ENCODE data around the gene CEP350.

Gene CEP350

GRCh38 chr1:179954493-179955286 is at the start of gene CEP350:
CEP350 (plus strand) TSS chr1:179954810; CDS start chr1:179986182, 31,372 bp downstream.
- no peaks in the 10 kb centered on the region for H3K27me3 ChIP-seq (ENCODE audit: control insufficient read depth, insufficient read depth, low read length)
- whole genome bisulfite sequencing (ENCODE audit: insufficient coverage, insufficient read length) = no CpG with 5 or more reads among the region's 72 CpGs
- no peak within 1 kb of the TSS for H3K27ac ChIP-seq (ENCODE audit: low read length)
- no peaks in the 10 kb centered on the region for H3K9me3 ChIP-seq (ENCODE audit: control insufficient read depth, insufficient read depth, low read length)
- DNase-seq (ENCODE audit: low read depth, low spot score) = peak; percentile 98
- peak within 1 kb of the TSS; percentile 86 for H3K4me3 ChIP-seq (ENCODE audit: low read length)
- no peaks in the 10 kb centered on the region for H3K4me1 ChIP-seq (ENCODE audit: control insufficient read depth, insufficient read depth, low read length)
- H3K36me3 ChIP-seq (ENCODE audit: control insufficient read depth, insufficient read depth, low read length) = no peaks in the 10 kb centered on the region

- Histone ChIP-seq H3K36me3 (ENCODE audit: control insufficient read depth, insufficient read depth, low read length) (no peaks in the 10 kb centered on the region), H3K27ac (ENCODE audit: low read length) (no peak overlapping the region), H3K4me3 (ENCODE audit: low read length) (no peak overlapping the region), H3K9me3 (ENCODE audit: control insufficient read depth, insufficient read depth, low read length) (no peaks in the 10 kb centered on the region), H3K27me3 (ENCODE audit: control insufficient read depth, insufficient read depth, low read length) (no peaks in the 10 kb centered on the region), H3K4me1 (ENCODE audit: control insufficient read depth, insufficient read depth, low read length) (no peaks in the 10 kb centered on the region)
- no peak for DNase-seq (ENCODE audit: low read depth, low spot score)
- no CpG with 5 or more reads among the region's 1 CpG for WGBS (ENCODE audit: insufficient coverage, insufficient read length)
Observed at GRCh38 chr1:179910934-179911333, 43.7 kb upstream of the CEP350 start.

GRCh38 chr1:179911812-179912211 is 42.8 kb upstream of the CEP350 start:
- no peak for DNase-seq (ENCODE audit: low read depth, low spot score)
- WGBS (ENCODE audit: insufficient coverage, insufficient read length) = no CpG with 5 or more reads among the region's 3 CpGs
- Histone ChIP-seq H3K4me3 (ENCODE audit: low read length) (no peak overlapping the region), H3K27me3 (ENCODE audit: control insufficient read depth, insufficient read depth, low read length) (no peaks in the 10 kb centered on the region), H3K27ac (ENCODE audit: low read length) (no peak overlapping the region), H3K4me1 (ENCODE audit: control insufficient read depth, insufficient read depth, low read length) (no peaks in the 10 kb centered on the region), H3K9me3 (ENCODE audit: control insufficient read depth, insufficient read depth, low read length) (no peaks in the 10 kb centered on the region), H3K36me3 (ENCODE audit: control insufficient read depth, insufficient read depth, low read length) (no peaks in the 10 kb centered on the region)

- no CpG with 5 or more reads among the region's 10 CpGs for WGBS (ENCODE audit: insufficient coverage, insufficient read length)
- no peak overlapping the region for H3K27ac ChIP-seq (ENCODE audit: low read length)
- DNase-seq (ENCODE audit: low read depth, low spot score) = no peak
- no peaks in the 10 kb centered on the region for H3K9me3 ChIP-seq (ENCODE audit: control insufficient read depth, insufficient read depth, low read length)
- no peaks in the 10 kb centered on the region for H3K4me1 ChIP-seq (ENCODE audit: control insufficient read depth, insufficient read depth, low read length)
- no peaks in the 10 kb centered on the region for H3K36me3 ChIP-seq (ENCODE audit: control insufficient read depth, insufficient read depth, low read length)
- no peaks in the 10 kb centered on the region for H3K27me3 ChIP-seq (ENCODE audit: control insufficient read depth, insufficient read depth, low read length)
- no peak overlapping the region for H3K4me3 ChIP-seq (ENCODE audit: low read length)
Observed at GRCh38 chr1:179917601-179918429, 36.8 kb upstream of the CEP350 start.

GRCh38 chr1:179921472-179921871 is 33.1 kb upstream of the CEP350 start:
- Histone ChIP-seq H3K4me1 (ENCODE audit: control insufficient read depth, insufficient read depth, low read length) (no peaks in the 10 kb centered on the region), H3K27me3 (ENCODE audit: control insufficient read depth, insufficient read depth, low read length) (no peaks in the 10 kb centered on the region), H3K9me3 (ENCODE audit: control insufficient read depth, insufficient read depth, low read length) (no peaks in the 10 kb centered on the region), H3K27ac (ENCODE audit: low read length) (no peak overlapping the region), H3K4me3 (ENCODE audit: low read length) (no peak overlapping the region), H3K36me3 (ENCODE audit: control insufficient read depth, insufficient read depth, low read length) (no peaks in the 10 kb centered on the region)
- DNase-seq (ENCODE audit: low read depth, low spot score) = no peak
- WGBS (ENCODE audit: insufficient coverage, insufficient read length) = no CpG with 5 or more reads among the region's 1 CpG

- Histone ChIP-seq H3K27me3 (ENCODE audit: control insufficient read depth, insufficient read depth, low read length) (no peaks in the 10 kb centered on the region), H3K4me3 (ENCODE audit: low read length) (no peak overlapping the region), H3K27ac (ENCODE audit: low read length) (no peak overlapping the region), H3K9me3 (ENCODE audit: control insufficient read depth, insufficient read depth, low read length) (no peaks in the 10 kb centered on the region), H3K36me3 (ENCODE audit: control insufficient read depth, insufficient read depth, low read length) (no peaks in the 10 kb centered on the region), H3K4me1 (ENCODE audit: control insufficient read depth, insufficient read depth, low read length) (no peaks in the 10 kb centered on the region)
- no CpG with 5 or more reads among the region's 8 CpGs for WGBS (ENCODE audit: insufficient coverage, insufficient read length)
- no peak for DNase-seq (ENCODE audit: low read depth, low spot score)
Observed at GRCh38 chr1:179921981-179922872, 32.4 kb upstream of the CEP350 start.

GRCh38 chr1:179923029-179923428 is 31.6 kb upstream of the CEP350 start:
- DNase-seq (ENCODE audit: low read depth, low spot score) = no peak
- no peak overlapping the region for H3K27ac ChIP-seq (ENCODE audit: low read length)

GRCh38 chr1:179924268-179924667 is 30.3 kb upstream of the CEP350 start:
- no peak overlapping the region for H3K27ac ChIP-seq (ENCODE audit: low read length)
- H3K9me3 ChIP-seq (ENCODE audit: control insufficient read depth, insufficient read depth, low read length) = no peaks in the 10 kb centered on the region

More at GRCh38 chr1:179923029-179923428, 31.6 kb upstream of the CEP350 start:
- Histone ChIP-seq H3K27me3 (ENCODE audit: control insufficient read depth, insufficient read depth, low read length) (no peaks in the 10 kb centered on the region), H3K36me3 (ENCODE audit: control insufficient read depth, insufficient read depth, low read length) (no peaks in the 10 kb centered on the region), H3K4me1 (ENCODE audit: control insufficient read depth, insufficient read depth, low read length) (no peaks in the 10 kb centered on the region), H3K4me3 (ENCODE audit: low read length) (no peak overlapping the region), H3K9me3 (ENCODE audit: control insufficient read depth, insufficient read depth, low read length) (no peaks in the 10 kb centered on the region)

GRCh38 chr1:179925302-179925701 is 29.3 kb upstream of the CEP350 start:
- WGBS (ENCODE audit: insufficient coverage, insufficient read length) = no CpG with 5 or more reads among the region's 5 CpGs
- no peak overlapping the region for H3K27ac ChIP-seq (ENCODE audit: low read length)
- DNase-seq (ENCODE audit: low read depth, low spot score) = no peak

More at GRCh38 chr1:179924268-179924667, 30.3 kb upstream of the CEP350 start:
- DNase-seq (ENCODE audit: low read depth, low spot score) = no peak
- no peak overlapping the region for H3K4me3 ChIP-seq (ENCODE audit: low read length)
- H3K36me3 ChIP-seq (ENCODE audit: control insufficient read depth, insufficient read depth, low read length) = no peaks in the 10 kb centered on the region
- no peaks in the 10 kb centered on the region for H3K4me1 ChIP-seq (ENCODE audit: control insufficient read depth, insufficient read depth, low read length)
- WGBS (ENCODE audit: insufficient coverage, insufficient read length) = no CpG with 5 or more reads among the region's 1 CpG
- H3K27me3 ChIP-seq (ENCODE audit: control insufficient read depth, insufficient read depth, low read length) = no peaks in the 10 kb centered on the region

More at GRCh38 chr1:179925302-179925701, 29.3 kb upstream of the CEP350 start:
- no peaks in the 10 kb centered on the region for H3K9me3 ChIP-seq (ENCODE audit: control insufficient read depth, insufficient read depth, low read length)
- no peaks in the 10 kb centered on the region for H3K36me3 ChIP-seq (ENCODE audit: control insufficient read depth, insufficient read depth, low read length)
- H3K27me3 ChIP-seq (ENCODE audit: control insufficient read depth, insufficient read depth, low read length) = no peaks in the 10 kb centered on the region
- H3K4me3 ChIP-seq (ENCODE audit: low read length) = no peak overlapping the region
- no peaks in the 10 kb centered on the region for H3K4me1 ChIP-seq (ENCODE audit: control insufficient read depth, insufficient read depth, low read length)

All from iPS DF 6.9 (cell line).